ENCODE data around the gene STXBP2.

STXBP2 gene

GRCh38 chr19:7650148-7650547 is 13.2 kb downstream of the STXBP2 start:
- DNase-seq (ENCODE audit: low spot score) = no peak

GRCh38 chr19:7652061-7652641 is 15.2 kb downstream of the STXBP2 start:
- DNase-seq (ENCODE audit: low spot score) = peak; percentile 66

GRCh38 chr19:7654401-7654800 is 17.5 kb downstream of the STXBP2 start:
- no peak for DNase-seq (ENCODE audit: low spot score)

- no peak for DNase-seq (ENCODE audit: low spot score)
These were observed 18.7 kb downstream of the STXBP2 start for GRCh38 chr19:7655581-7655980.

- no peak for DNase-seq (ENCODE audit: low spot score)
These were observed 20.3 kb downstream of the STXBP2 start for GRCh38 chr19:7657131-7657751.

GRCh38 chr19:7658219-7658686 is 21.3 kb downstream of the STXBP2 start:
- DNase-seq (ENCODE audit: low spot score) = peak; percentile 40

- no peak for DNase-seq (ENCODE audit: low spot score)
These were observed 25.0 kb downstream of the STXBP2 start for GRCh38 chr19:7661744-7662538.

GRCh38 chr19:7662657-7663056 is 25.7 kb downstream of the STXBP2 start:
- no peak for DNase-seq (ENCODE audit: low spot score)

GRCh38 chr19:7663706-7664105 is 26.8 kb downstream of the STXBP2 start:
- DNase-seq (ENCODE audit: low spot score) = no peak

- DNase-seq (ENCODE audit: low spot score) = no peak
These were observed 28.2 kb downstream of the STXBP2 start for GRCh38 chr19:7665076-7665475.

GRCh38 chr19:7668842-7669241 is 31.9 kb downstream of the STXBP2 start, which contains the start of gene RETN:
Gene RETN, plus strand, starts transcription at chr19:7669049. Its CDS starts 278 bp downstream, at chr19:7669327.
- DNase-seq (ENCODE audit: low spot score) = no peak

GRCh38 chr19:7669641-7670040 is 32.7 kb downstream of the STXBP2 start:
- DNase-seq (ENCODE audit: low spot score) = no peak

- no peak for DNase-seq (ENCODE audit: low spot score)
These were observed 33.4 kb downstream of the STXBP2 start for GRCh38 chr19:7670150-7670783.

GRCh38 chr19:7670790-7671189 is 33.9 kb downstream of the STXBP2 start:
- DNase-seq (ENCODE audit: low spot score) = no peak

- no peak for DNase-seq (ENCODE audit: low spot score)
These were observed 35.6 kb downstream of the STXBP2 start for GRCh38 chr19:7672522-7672921.

GRCh38 chr19:7674010-7675005 is 37.4 kb downstream of the STXBP2 start:
- DNase-seq (ENCODE audit: low spot score) = peak; percentile 8

GRCh38 chr19:7676376-7676775 is 39.5 kb downstream of the STXBP2 start:
- no peak for DNase-seq (ENCODE audit: low spot score)

- no peak for DNase-seq (ENCODE audit: low spot score)
These were observed 39.9 kb downstream of the STXBP2 start, which contains the start of gene MCEMP1 for GRCh38 chr19:7676854-7677253. Gene MCEMP1, plus strand, starts transcription at chr19:7677090. Its CDS starts 31 bp downstream, at chr19:7677121.

- DNase-seq (ENCODE audit: low spot score) = no peak
These were observed 40.9 kb downstream of the STXBP2 start for GRCh38 chr19:7677669-7678311.

- DNase-seq (ENCODE audit: low spot score) = no peak
These were observed 42.3 kb downstream of the STXBP2 start for GRCh38 chr19:7678971-7679751.
